MM.1S (cell line): Measurements from ENCODE around the gene POLR2J.

Experiments used
- DNase-seq: peaks from one replicate; pipeline ENCODE4 v3.0.0-alpha.2; 2015
- H2AFZ ChIP-seq: fragments of 300-600 bp; sonication (generic); 2 replicates; pipeline ENCODE4 v1.6.0; 2016; ENCODE audit warnings: antibody characterized with exemption, low read length
- H3F3A ChIP-seq: fragments of 300-600 bp; sonication (generic); 2 replicates; pipeline ENCODE4 v1.6.1; 2016; ENCODE audit warnings: mild to moderate bottlenecking, antibody characterized with exemption, low read length, moderate library complexity, mixed read lengths; ENCODE audit not compliant: insufficient read depth
- H3K27ac ChIP-seq: fragments of 300-600 bp; sonication (generic); 2 replicates; pipeline ENCODE4 v1.5.1; 2016; ENCODE audit warnings: mild to moderate bottlenecking, low read length
- H3K27me3 ChIP-seq: fragments of 300-600 bp; sonication (generic); replicated peaks from 2 replicates; pipeline ENCODE4 v1.6.0; 2016; ENCODE audit warnings: low read length; ENCODE audit not compliant: insufficient read depth
- H3K36me3 ChIP-seq: fragments of 300-600 bp; sonication (generic); replicated peaks from 2 replicates; pipeline ENCODE4 v1.6.1; 2016; ENCODE audit warnings: mild to moderate bottlenecking, low read length, mixed read lengths; ENCODE audit not compliant: insufficient read depth
- H3K4me1 ChIP-seq: fragments of 300-600 bp; sonication (generic); 2 replicates; pipeline ENCODE4 v1.6.1; 2016; ENCODE audit warnings: low read length, mixed read lengths
- H3K4me2 ChIP-seq: fragments of 300-600 bp; sonication (generic); 2 replicates; pipeline ENCODE4 v1.6.0; 2016; ENCODE audit warnings: low read depth, low read length
- H3K4me3 ChIP-seq: fragments of 300-600 bp; sonication (generic); 2 replicates; pipeline ENCODE4 v1.5.1; 2016; ENCODE audit warnings: low read length, mixed read lengths
- H3K79me2 ChIP-seq: fragments of 300-600 bp; sonication (generic); 2 replicates; pipeline ENCODE4 v1.6.1; 2016; ENCODE audit warnings: mixed run types, low read length, mixed read lengths
- H3K9ac ChIP-seq: fragments of 300-600 bp; sonication (generic); 2 replicates; pipeline ENCODE4 v1.6.1; 2016; ENCODE audit warnings: low read length, mixed read lengths
- H3K9me2 ChIP-seq: fragments of 300-600 bp; sonication (generic); replicated peaks from 2 replicates; pipeline ENCODE4 v1.6.1; 2016; ENCODE audit warnings: mild to moderate bottlenecking, low read length, mixed read lengths; ENCODE audit not compliant: insufficient read depth
- H3K9me3 ChIP-seq: fragments of 300-600 bp; sonication (generic); replicated peaks from 2 replicates; pipeline ENCODE4 v1.6.1; 2016; ENCODE audit warnings: mild to moderate bottlenecking, low read length, mixed read lengths; ENCODE audit not compliant: insufficient read depth
- H4K20me1 ChIP-seq: fragments of 300-600 bp; sonication (generic); 2 replicates; pipeline ENCODE4 v1.6.1; 2016; ENCODE audit warnings: mild to moderate bottlenecking, low read length, moderate library complexity, mixed read lengths; ENCODE audit not compliant: insufficient read depth
- EZH2 ChIP-seq: fragments of 300-600 bp; sonication (generic); optimal IDR thresholded peaks from 2 replicates; pipeline ENCODE3; 2017; ENCODE audit warnings: low read depth, mild to moderate bottlenecking, antibody characterized with exemption, low read length, mixed read lengths
- EZH2phosphoT487 ChIP-seq: fragments of 300-600 bp; sonication (generic); IDR thresholded peaks from 2 replicates; pipeline ENCODE4 v1.6.1; 2018; ENCODE audit warnings: antibody characterized with exemption, low read length
- TF ChIP-seq, protein P1 (sequence below): fragments of 300-600 bp; sonication (generic); IDR thresholded peaks from 2 replicates; pipeline ENCODE4 v1.5.1; 2016; ENCODE audit warnings: antibody characterized with exemption, low read length, mixed read lengths

Gene POLR2J

GRCh38 chr7:102453319-102453718 lies 25.4 kb downstream of the POLR2J start:
- no peak overlapping the region for H3K27ac ChIP-seq
- H3K9me3 ChIP-seq: no peaks in the 10 kb centered on the region
- peaks cover 11% of the 10 kb centered on the region for H3K79me2 ChIP-seq
- H2AFZ ChIP-seq: no peak overlapping the region
- no peaks in the 10 kb centered on the region for H3K9me2 ChIP-seq
- H3K9ac ChIP-seq: no peak overlapping the region
- no peaks in the 10 kb centered on the region for H4K20me1 ChIP-seq
- TF ChIP-seq, protein P1, sequence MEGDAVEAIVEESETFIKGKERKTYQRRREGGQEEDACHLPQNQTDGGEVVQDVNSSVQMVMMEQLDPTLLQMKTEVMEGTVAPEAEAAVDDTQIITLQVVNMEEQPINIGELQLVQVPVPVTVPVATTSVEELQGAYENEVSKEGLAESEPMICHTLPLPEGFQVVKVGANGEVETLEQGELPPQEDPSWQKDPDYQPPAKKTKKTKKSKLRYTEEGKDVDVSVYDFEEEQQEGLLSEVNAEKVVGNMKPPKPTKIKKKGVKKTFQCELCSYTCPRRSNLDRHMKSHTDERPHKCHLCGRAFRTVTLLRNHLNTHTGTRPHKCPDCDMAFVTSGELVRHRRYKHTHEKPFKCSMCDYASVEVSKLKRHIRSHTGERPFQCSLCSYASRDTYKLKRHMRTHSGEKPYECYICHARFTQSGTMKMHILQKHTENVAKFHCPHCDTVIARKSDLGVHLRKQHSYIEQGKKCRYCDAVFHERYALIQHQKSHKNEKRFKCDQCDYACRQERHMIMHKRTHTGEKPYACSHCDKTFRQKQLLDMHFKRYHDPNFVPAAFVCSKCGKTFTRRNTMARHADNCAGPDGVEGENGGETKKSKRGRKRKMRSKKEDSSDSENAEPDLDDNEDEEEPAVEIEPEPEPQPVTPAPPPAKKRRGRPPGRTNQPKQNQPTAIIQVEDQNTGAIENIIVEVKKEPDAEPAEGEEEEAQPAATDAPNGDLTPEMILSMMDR: no peak
- TF ChIP-seq EZH2phosphoT487 (no peak), EZH2 (no peak)
- H3K4me1 ChIP-seq: peaks cover 14% of the 10 kb centered on the region
- no peaks in the 10 kb centered on the region for H3K36me3 ChIP-seq
- H3K27me3 ChIP-seq: no peaks in the 10 kb centered on the region
- DNase-seq: peak; percentile 1
- no peak overlapping the region for H3K4me2 ChIP-seq
- peaks cover 19% of the 10 kb centered on the region for H3F3A ChIP-seq
- H3K4me3 ChIP-seq: no peak overlapping the region

GRCh38 chr7:102452451-102452850 lies 26.3 kb downstream of the POLR2J start:
- no peak for TF ChIP-seq EZH2phosphoT487
- peaks cover 20% of the 10 kb centered on the region for H3K79me2 ChIP-seq
- no peaks in the 10 kb centered on the region for H3K9me2 ChIP-seq
- H3K27ac ChIP-seq: peak overlapping the region; percentile 85; the same call in 1 of the 2 replicates
- peaks cover 14% of the 10 kb centered on the region for H3K4me1 ChIP-seq
- H2AFZ ChIP-seq: no peak overlapping the region
- H3K36me3 ChIP-seq: no peaks in the 10 kb centered on the region; the same call in 1 of the 2 replicates
- H3K27me3 ChIP-seq: no peaks in the 10 kb centered on the region
- H3K4me2 ChIP-seq: no peak overlapping the region
- H3F3A ChIP-seq: peaks cover 19% of the 10 kb centered on the region
- no peaks in the 10 kb centered on the region for H3K9me3 ChIP-seq
- no peak overlapping the region for H3K4me3 ChIP-seq
- H3K9ac ChIP-seq: no peak overlapping the region
- DNase-seq: no peak
- H4K20me1 ChIP-seq: no peaks in the 10 kb centered on the region

DNA sequence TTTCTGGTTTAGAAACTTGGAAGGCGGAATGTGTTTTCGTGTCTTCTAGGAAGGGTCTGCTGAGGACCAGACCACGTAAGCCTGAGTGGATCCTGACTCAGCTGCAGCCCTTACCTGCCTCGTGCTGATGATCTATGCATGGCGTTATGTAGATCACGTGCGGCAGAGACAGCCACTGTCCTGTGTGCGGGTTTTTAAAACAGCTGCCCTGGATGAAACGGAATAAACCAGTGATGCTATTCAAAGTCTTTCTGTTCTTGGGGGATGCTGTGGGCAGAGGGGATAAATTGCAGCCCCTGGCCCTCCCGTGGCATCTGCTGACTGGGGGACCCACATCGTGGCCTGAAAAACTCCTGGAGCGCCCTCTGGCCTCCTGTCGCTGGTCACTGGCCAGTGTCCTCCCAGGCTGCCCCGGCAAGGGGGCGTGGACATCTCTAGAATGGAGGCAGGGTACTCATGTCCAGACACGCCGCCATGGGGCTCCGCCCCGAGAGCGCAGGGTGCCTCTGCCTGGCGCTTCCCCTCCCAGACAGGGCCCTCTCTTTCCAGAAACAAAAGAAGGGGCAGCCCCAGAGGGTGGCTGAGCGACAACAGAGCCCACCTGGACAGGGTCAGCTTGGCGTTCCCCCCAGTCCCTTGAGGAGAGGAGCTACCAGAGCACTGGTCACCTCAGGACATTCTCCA lies 27.2 kb downstream of the POLR2J start:
- TF ChIP-seq, protein P1: no peak
- TF ChIP-seq EZH2: no peak
- TF ChIP-seq EZH2phosphoT487: no peak
- Histone ChIP-seq H4K20me1 (no peaks in the 10 kb centered on the region), H3K9ac (peak overlapping the region; percentile 56), H3K4me2 (peak overlapping the region; percentile 22; the same call in 1 of the 2 replicates), H2AFZ (no peak overlapping the region), H3K9me3 (no peaks in the 10 kb centered on the region), H3K27me3 (no peaks in the 10 kb centered on the region), H3K79me2 (peaks cover 29% of the 10 kb centered on the region), H3K4me3 (no peak overlapping the region), H3K36me3 (no peaks in the 10 kb centered on the region; the same call in 1 of the 2 replicates), H3K27ac (peak overlapping the region; percentile 85), H3K9me2 (no peaks in the 10 kb centered on the region), H3F3A (peaks cover 19% of the 10 kb centered on the region), H3K4me1 (peaks cover 17% of the 10 kb centered on the region)
- DNase-seq: peak; percentile 67

- 0 out of 2 replicates have a peak overlapping the region, but pooled peaks have one; percentile 2 for H3K9ac ChIP-seq
- no peaks in the 10 kb centered on the region for H3K9me2 ChIP-seq
- no peaks in the 10 kb centered on the region for H3K27me3 ChIP-seq
- H2AFZ ChIP-seq: no peak overlapping the region
- no peaks in the 10 kb centered on the region for H4K20me1 ChIP-seq
- no peaks in the 10 kb centered on the region for H3K9me3 ChIP-seq
- DNase-seq: peak; percentile 68
- H3K4me2 ChIP-seq: no peak overlapping the region
- peaks cover 30% of the 10 kb centered on the region for H3K4me1 ChIP-seq
- H3K4me3 ChIP-seq: no peak overlapping the region
- peaks cover 25% of the 10 kb centered on the region for H3F3A ChIP-seq
- TF ChIP-seq, protein P1: peak; percentile 62
- no peak for TF ChIP-seq EZH2
- no peaks in the 10 kb centered on the region; the same call in 1 of the 2 replicates for H3K36me3 ChIP-seq
- H3K27ac ChIP-seq: peak overlapping the region; percentile 85
- H3K79me2 ChIP-seq: peaks cover 41% of the 10 kb centered on the region
Measured at GRCh38 chr7:102450242-102450641, 28.5 kb downstream of the POLR2J start.
